Sigmoid colon (tissue), 4 donors: ENCODE data around the gene DIP2C.
A peak's percentile ranks its signal among the peaks of the same experiment; 100 is the strongest.

Experiments
- POLR2AphosphoS5 ChIP-seq, 4 donors: sonication (generic); formaldehyde crosslinking; IDR thresholded peaks; one replicate each; pipeline ENCODE4 v1.6.1; 2017; ENCODE audit warnings: antibody characterized with exemption in 4 of 4
- TF ChIP-seq, protein P1 (sequence below), 4 experiments: fragments of 450-650 bp in 3 of 4; fragments of 200-600 bp in 1 of 4; IDR thresholded peaks; one replicate each; pipeline ENCODE4 v1.5.1; 2016 to 2019; ENCODE audit warnings: antibody characterized with exemption in 4 of 4, mild to moderate bottlenecking in 3 of 4, moderate library complexity in 2 of 4

DNA sequence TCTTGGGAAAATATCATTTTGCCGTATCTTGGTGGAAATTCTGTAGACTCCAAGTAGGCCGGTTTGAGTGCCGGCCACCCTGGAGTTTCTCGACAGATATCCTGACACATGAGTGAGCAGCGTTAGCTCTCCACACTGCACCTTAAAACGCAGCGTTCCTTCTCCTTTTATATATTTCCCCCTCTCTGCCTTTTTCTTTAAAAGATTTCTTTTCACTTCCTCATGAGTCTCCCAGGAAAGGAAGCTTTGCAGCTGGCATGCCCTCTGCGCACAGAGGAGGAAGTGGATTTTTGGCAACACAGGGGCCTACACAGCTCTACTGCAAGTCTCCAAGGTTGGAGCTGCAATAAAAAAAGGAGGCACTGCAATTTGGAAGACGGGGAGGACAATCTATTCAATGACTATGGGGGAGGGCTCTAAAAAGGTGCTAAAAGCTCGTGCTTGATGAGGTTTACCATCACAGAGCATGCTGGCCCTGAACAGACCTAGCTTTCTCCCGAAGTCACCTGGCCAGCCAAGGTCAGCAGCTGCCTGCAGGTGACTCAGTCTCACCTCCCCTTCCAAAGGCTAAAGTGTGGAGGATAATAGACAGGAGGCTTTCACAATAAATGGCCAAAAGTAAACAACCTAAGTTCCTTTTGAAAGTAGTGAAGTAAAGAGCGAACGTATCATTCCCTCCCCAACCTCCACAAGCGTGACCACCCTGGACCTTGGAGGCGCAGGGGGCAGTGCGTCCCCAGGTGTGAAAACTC, 301.4 kb downstream of the DIP2C start:
- TF ChIP-seq, protein P1, sequence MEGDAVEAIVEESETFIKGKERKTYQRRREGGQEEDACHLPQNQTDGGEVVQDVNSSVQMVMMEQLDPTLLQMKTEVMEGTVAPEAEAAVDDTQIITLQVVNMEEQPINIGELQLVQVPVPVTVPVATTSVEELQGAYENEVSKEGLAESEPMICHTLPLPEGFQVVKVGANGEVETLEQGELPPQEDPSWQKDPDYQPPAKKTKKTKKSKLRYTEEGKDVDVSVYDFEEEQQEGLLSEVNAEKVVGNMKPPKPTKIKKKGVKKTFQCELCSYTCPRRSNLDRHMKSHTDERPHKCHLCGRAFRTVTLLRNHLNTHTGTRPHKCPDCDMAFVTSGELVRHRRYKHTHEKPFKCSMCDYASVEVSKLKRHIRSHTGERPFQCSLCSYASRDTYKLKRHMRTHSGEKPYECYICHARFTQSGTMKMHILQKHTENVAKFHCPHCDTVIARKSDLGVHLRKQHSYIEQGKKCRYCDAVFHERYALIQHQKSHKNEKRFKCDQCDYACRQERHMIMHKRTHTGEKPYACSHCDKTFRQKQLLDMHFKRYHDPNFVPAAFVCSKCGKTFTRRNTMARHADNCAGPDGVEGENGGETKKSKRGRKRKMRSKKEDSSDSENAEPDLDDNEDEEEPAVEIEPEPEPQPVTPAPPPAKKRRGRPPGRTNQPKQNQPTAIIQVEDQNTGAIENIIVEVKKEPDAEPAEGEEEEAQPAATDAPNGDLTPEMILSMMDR (IDR thresholded peaks at IDR 0.05), result no peak
- TF ChIP-seq POLR2AphosphoS5 (IDR thresholded peaks at IDR 0.05), result peak in 2 of 4 donors; percentile 30 to 39
